ENCODE measurements around the gene OR3A2. TPM values are rescaled to one million over a fixed set of nuclear protein-coding genes. Genes with fewer than 3 reads are reported as not detected.

The OR3A2 gene
- total and polyA plus RNA-seq, 9 of the 15 experiments (the other 6 are each of a cell fraction or from before 2014, with no cell fraction given) = not detected

- TF ChIP-seq CSDE1 (IDR thresholded peaks at IDR 0.05) = no peak
- no peak for TF ChIP-seq ZC3H8 (IDR thresholded peaks at IDR 0.05)
- TF ChIP-seq MEIS2 (IDR thresholded peaks at IDR 0.05; ENCODE audit: partially characterized antibody) = no peak
- TF ChIP-seq, protein P1, sequence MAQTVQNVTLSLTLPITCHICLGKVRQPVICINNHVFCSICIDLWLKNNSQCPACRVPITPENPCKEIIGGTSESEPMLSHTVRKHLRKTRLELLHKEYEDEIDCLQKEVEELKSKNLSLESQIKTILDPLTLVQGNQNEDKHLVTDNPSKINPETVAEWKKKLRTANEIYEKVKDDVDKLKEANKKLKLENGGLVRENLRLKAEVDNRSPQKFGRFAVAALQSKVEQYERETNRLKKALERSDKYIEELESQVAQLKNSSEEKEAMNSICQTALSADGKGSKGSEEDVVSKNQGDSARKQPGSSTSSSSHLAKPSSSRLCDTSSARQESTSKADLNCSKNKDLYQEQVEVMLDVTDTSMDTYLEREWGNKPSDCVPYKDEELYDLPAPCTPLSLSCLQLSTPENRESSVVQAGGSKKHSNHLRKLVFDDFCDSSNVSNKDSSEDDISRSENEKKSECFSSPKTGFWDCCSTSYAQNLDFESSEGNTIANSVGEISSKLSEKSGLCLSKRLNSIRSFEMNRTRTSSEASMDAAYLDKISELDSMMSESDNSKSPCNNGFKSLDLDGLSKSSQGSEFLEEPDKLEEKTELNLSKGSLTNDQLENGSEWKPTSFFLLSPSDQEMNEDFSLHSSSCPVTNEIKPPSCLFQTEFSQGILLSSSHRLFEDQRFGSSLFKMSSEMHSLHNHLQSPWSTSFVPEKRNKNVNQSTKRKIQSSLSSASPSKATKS (CRISPR knock-in tag; IDR thresholded peaks at IDR 0.05) = no peak
- TF ChIP-seq, protein P2, sequence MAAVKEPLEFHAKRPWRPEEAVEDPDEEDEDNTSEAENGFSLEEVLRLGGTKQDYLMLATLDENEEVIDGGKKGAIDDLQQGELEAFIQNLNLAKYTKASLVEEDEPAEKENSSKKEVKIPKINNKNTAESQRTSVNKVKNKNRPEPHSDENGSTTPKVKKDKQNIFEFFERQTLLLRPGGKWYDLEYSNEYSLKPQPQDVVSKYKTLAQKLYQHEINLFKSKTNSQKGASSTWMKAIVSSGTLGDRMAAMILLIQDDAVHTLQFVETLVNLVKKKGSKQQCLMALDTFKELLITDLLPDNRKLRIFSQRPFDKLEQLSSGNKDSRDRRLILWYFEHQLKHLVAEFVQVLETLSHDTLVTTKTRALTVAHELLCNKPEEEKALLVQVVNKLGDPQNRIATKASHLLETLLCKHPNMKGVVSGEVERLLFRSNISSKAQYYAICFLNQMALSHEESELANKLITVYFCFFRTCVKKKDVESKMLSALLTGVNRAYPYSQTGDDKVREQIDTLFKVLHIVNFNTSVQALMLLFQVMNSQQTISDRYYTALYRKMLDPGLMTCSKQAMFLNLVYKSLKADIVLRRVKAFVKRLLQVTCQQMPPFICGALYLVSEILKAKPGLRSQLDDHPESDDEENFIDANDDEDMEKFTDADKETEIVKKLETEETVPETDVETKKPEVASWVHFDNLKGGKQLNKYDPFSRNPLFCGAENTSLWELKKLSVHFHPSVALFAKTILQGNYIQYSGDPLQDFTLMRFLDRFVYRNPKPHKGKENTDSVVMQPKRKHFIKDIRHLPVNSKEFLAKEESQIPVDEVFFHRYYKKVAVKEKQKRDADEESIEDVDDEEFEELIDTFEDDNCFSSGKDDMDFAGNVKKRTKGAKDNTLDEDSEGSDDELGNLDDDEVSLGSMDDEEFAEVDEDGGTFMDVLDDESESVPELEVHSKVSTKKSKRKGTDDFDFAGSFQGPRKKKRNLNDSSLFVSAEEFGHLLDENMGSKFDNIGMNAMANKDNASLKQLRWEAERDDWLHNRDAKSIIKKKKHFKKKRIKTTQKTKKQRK (IDR thresholded peaks at IDR 0.05; ENCODE audit: borderline replicate concordance, low read depth, low read length) = no peak
- no peak for TF ChIP-seq ZNF232 (CRISPR knock-in tag; IDR thresholded peaks at IDR 0.05)
- TF ChIP-seq, protein P3, sequence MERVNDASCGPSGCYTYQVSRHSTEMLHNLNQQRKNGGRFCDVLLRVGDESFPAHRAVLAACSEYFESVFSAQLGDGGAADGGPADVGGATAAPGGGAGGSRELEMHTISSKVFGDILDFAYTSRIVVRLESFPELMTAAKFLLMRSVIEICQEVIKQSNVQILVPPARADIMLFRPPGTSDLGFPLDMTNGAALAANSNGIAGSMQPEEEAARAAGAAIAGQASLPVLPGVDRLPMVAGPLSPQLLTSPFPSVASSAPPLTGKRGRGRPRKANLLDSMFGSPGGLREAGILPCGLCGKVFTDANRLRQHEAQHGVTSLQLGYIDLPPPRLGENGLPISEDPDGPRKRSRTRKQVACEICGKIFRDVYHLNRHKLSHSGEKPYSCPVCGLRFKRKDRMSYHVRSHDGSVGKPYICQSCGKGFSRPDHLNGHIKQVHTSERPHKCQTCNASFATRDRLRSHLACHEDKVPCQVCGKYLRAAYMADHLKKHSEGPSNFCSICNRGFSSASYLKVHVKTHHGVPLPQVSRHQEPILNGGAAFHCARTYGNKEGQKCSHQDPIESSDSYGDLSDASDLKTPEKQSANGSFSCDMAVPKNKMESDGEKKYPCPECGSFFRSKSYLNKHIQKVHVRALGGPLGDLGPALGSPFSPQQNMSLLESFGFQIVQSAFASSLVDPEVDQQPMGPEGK (CRISPR knock-in tag; IDR thresholded peaks at IDR 0.05; ENCODE audit: borderline replicate concordance) = no peak
- no peak for TF ChIP-seq ZNF274 (IDR thresholded peaks at IDR 0.05; ENCODE audit: borderline replicate concordance, low read depth, low read length)
- TF ChIP-seq MXI1 (IDR thresholded peaks at IDR 0.05; ENCODE audit: low read depth, low read length) = no peak
- no peak for TF ChIP-seq GTF2E2 (tag; IDR thresholded peaks at IDR 0.05)
- TF ChIP-seq MAFF (IDR thresholded peaks at IDR 0.05; ENCODE audit: low read length) = no peak
- TF ChIP-seq, protein P4, sequence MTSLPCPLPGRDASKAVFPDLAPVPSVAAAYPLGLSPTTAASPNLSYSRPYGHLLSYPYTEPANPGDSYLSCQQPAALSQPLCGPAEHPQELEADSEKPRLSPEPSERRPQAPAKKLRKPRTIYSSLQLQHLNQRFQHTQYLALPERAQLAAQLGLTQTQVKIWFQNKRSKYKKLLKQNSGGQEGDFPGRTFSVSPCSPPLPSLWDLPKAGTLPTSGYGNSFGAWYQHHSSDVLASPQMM (CRISPR knock-in tag; IDR thresholded peaks at IDR 0.05) = no peak
- TF ChIP-seq KLF6 (CRISPR knock-in tag; IDR thresholded peaks at IDR 0.05; ENCODE audit: borderline replicate concordance) = no peak
- no peak for TF ChIP-seq THRAP3 (IDR thresholded peaks at IDR 0.05; ENCODE audit: borderline replicate concordance)
- Histone ChIP-seq H3K9ac (ENCODE audit: insufficient read depth in 1 of 2, low read depth in 2 of 2, low read length in 2 of 2) (no peak overlapping the region), H3K27ac (ENCODE audit: extremely low read depth, low read depth, low read length) (no peak overlapping the region), H3K4me1 (replicated peaks in 1 of 2; ENCODE audit: control insufficient read depth in 2 of 2, insufficient read depth in 2 of 2, low read length in 2 of 2) (no peaks in the 10 kb centered on the region), H3K4me2 (ENCODE audit: insufficient read depth, low read length) (no peak overlapping the region), H3K79me2 (ENCODE audit: control insufficient read depth, insufficient read depth, low read length) (no peaks in the 10 kb centered on the region), H3K36me3 (ENCODE audit: control insufficient read depth, insufficient read depth, low read length) (no peaks in the 10 kb centered on the region), H3K9me1 (ENCODE audit: control insufficient read depth, insufficient read depth, low read length) (no peaks in the 10 kb centered on the region), H3K27me3 (ENCODE audit: control insufficient read depth in 2 of 2, insufficient read depth in 2 of 2, low read length in 2 of 2) (peaks cover 0 to 12% of the 10 kb centered on the region in 2 experiments; a peak in 3 of 5 replicates), H3K4me3 (no peak overlapping the region), H4K20me1 (replicated peaks; ENCODE audit: control insufficient read depth, insufficient read depth, low read length) (no peaks in the 10 kb centered on the region), H3K9me3 (replicated peaks; ENCODE audit: control insufficient read depth, insufficient read depth, low read depth, low read length) (no peaks in the 10 kb centered on the region), H2AFZ (ENCODE audit: low read depth, low read length) (no peak overlapping the region)
- FAIRE-seq = no peak
- CTCF ChIA-PET (ENCODE audit: low intra/inter-chr PET ratio) = no interaction called here
- in situ Hi-C loops (cut with MboI) (no loop called here), intact Hi-C loops (cut with micrococcal nuclease) (no loop called here)
- WGBS (ENCODE audit: insufficient coverage, low coverage, missing lambda C conversion rate) = 1% methylated on average over 12 of the region's 13 CpGs
- ATAC-seq = no peak
- POLR2A ChIA-PET = no interaction called here
- BruUV-seq (replicated peaks) = no TSS peak
- DNase-seq (ENCODE audit: extremely low read depth in 1 of 4, low spot score in 3 of 4) = no peak
These were observed 125.5 kb downstream of the OR3A2 start for GRCh38 chr17:3260600-3260999.
